HEK293T (cell line): ENCODE results near the gene RAB9B.

ENCODE experiments used
- CTCF ChIA-PET: fragments of 350-600 bp; formaldehyde crosslinking; extraction: SDS; loops from one replicate; lab custom pipeline; 2021; ENCODE audit warnings: antibody characterized with exemption, inconsistent platforms; lab: Yijun Ruan, JAX
- POLR2A ChIA-PET: fragments of 350-600 bp; formaldehyde crosslinking; extraction: SDS; loops from one replicate; lab custom pipeline; 2020; ENCODE audit warnings: antibody characterized with exemption, inconsistent platforms; lab: Yijun Ruan, JAX
- DNase-seq: peaks from one replicate; pipeline ENCODE4 v3.0.0; 2012; ENCODE audit warnings: mixed read lengths; ENCODE audit errors: extremely low spot score
- ARNT ChIP-seq: fragments of 450-650 bp; IDR thresholded peaks from 2 replicates; pipeline ENCODE4 v1.6.1; 2017; ENCODE audit warnings: mild to moderate bottlenecking
- BHLHE40 ChIP-seq: fragments of 450-650 bp; IDR thresholded peaks from 2 replicates; pipeline ENCODE4 v1.6.1; 2016; ENCODE audit warnings: mild to moderate bottlenecking, moderate library complexity, borderline replicate concordance
- CTBP1 ChIP-seq: fragments of 450-650 bp; IDR thresholded peaks from 2 replicates; pipeline ENCODE4 v1.6.1; 2016; ENCODE audit warnings: borderline replicate concordance
- ELF4 ChIP-seq: fragments of 450-650 bp; IDR thresholded peaks from 2 replicates; pipeline ENCODE4 v1.6.1; 2017; ENCODE audit warnings: antibody characterized with exemption
- FOXA1 ChIP-seq: fragments of 450-650 bp; IDR thresholded peaks from 2 replicates; pipeline ENCODE4 v1.6.1; 2016; ENCODE audit warnings: mild to moderate bottlenecking
- FOXK2 ChIP-seq: fragments of 450-650 bp; IDR thresholded peaks from 2 replicates; pipeline ENCODE4 v1.6.1; 2016; ENCODE audit warnings: mild to moderate bottlenecking
- FOXM1 ChIP-seq: fragments of 450-650 bp; IDR thresholded peaks from 2 replicates; pipeline ENCODE4 v1.6.1; 2017; ENCODE audit warnings: mild to moderate bottlenecking, borderline replicate concordance
- HDGF ChIP-seq: fragments of 450-650 bp; IDR thresholded peaks from 2 replicates; pipeline ENCODE4 v1.6.1; 2017; ENCODE audit warnings: antibody characterized with exemption, borderline replicate concordance
- L3MBTL2 ChIP-seq: fragments of 450-650 bp; conservative IDR thresholded peaks from 2 replicates; pipeline ENCODE4 v1.6.1; 2016; ENCODE audit warnings: mild to moderate bottlenecking
- LEF1 ChIP-seq: fragments of 450-650 bp; IDR thresholded peaks from 2 replicates; pipeline ENCODE4 v1.6.1; 2017; ENCODE audit warnings: mild to moderate bottlenecking, borderline replicate concordance
- NFRKB ChIP-seq: fragments of 450-650 bp; IDR thresholded peaks from 2 replicates; pipeline ENCODE4 v1.6.1; 2016; ENCODE audit warnings: mild to moderate bottlenecking, moderate library complexity
- SP1 ChIP-seq: fragments of 450-650 bp; IDR thresholded peaks from 2 replicates; pipeline ENCODE4 v1.6.1; 2017
- SUZ12 ChIP-seq: fragments of 450-650 bp; IDR thresholded peaks from 2 replicates; pipeline ENCODE4 v1.6.1; 2016; ENCODE audit warnings: mild to moderate bottlenecking
- TARDBP ChIP-seq: fragments of 450-650 bp; IDR thresholded peaks from 2 replicates; pipeline ENCODE4 v1.6.1; 2016
- ZNF384 ChIP-seq: fragments of 450-650 bp; IDR thresholded peaks from 2 replicates; pipeline ENCODE4 v1.6.1; 2016
- TF ChIP-seq, protein P1 (sequence below): fragments of 450-650 bp; IDR thresholded peaks from 2 replicates; pipeline ENCODE4 v1.6.1; 2016

RAB9B gene

DNA sequence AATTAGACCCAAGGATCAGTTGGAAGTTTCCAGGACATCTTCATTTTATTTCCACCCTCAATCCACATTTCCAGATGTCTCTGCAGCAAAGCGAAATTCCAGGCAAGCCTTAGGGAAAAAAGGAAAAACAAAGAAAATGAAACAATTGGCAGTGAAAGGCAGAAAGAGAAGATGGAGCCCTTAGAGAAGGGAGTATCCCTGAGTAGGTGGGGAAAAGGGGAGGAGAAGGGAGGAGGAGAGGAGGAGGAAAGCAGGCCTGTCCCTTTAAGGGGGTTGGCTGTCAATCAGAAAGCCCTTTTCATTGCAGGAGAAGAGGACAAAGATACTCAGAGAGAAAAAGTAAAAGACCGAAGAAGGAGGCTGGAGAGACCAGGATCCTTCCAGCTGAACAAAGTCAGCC, 55.5 kb downstream of the RAB9B start, which contains the start of gene PLP1:
Gene PLP1 (plus strand): TSS at position 295 of the 400 bp plus-strand sequence. CDS start 156 bp downstream, outside the sequence.
- ChIA-PET POLR2A (no interaction called here), CTCF (interaction anchor here (0.8 to 1.0 kb wide), 2 partner anchors 9 to 46 kb away, joined by 3 to 4 read pairs; no protein-coding TSS in a partner anchor)
- no peak for TF ChIP-seq L3MBTL2
- TF ChIP-seq ARNT, result no peak
- TF ChIP-seq, protein P1, sequence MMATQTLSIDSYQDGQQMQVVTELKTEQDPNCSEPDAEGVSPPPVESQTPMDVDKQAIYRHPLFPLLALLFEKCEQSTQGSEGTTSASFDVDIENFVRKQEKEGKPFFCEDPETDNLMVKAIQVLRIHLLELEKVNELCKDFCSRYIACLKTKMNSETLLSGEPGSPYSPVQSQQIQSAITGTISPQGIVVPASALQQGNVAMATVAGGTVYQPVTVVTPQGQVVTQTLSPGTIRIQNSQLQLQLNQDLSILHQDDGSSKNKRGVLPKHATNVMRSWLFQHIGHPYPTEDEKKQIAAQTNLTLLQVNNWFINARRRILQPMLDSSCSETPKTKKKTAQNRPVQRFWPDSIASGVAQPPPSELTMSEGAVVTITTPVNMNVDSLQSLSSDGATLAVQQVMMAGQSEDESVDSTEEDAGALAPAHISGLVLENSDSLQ, result peak; percentile 85
- TF ChIP-seq SP1, result no peak
- no peak for TF ChIP-seq SUZ12
- no peak for TF ChIP-seq LEF1
- DNase-seq, result no peak

DNA sequence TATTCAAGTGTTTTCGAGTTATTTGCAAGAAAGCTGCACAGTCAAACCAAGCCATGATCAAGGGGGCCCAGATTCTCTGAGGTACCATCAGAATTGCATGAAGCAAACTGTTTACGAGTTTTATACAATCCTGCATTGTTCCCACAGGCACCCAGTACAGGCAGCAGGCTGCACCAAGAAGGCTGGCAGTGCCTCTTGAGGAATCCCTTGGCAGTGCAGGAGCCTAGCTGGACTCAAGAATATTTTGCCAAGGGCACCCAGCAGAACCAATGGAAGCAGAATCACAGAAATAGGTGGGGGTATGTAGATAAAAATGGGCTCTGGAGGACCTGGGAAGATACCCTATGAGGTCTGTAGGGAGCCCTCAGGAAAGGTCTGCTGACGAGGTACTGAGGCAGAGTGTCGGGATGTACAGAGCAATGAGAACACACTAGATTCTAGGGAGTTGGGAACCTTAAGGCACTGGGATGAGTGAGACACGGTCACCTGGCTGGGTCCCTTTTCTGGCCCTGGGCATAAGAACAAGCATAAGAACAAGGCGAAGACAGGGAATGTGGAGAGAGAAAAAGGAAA, 57.9 kb downstream of the RAB9B start:
- no peak for DNase-seq
- POLR2A ChIA-PET, result no interaction called here
- CTCF ChIA-PET, result interaction anchor here (0.6 to 2.0 kb wide), 7 partner anchors 10 to 144 kb away, joined by 3 to 10 read pairs (median 3); partner anchors contain the start of gene TMEM31
- no peak for TF ChIP-seq L3MBTL2
- no peak for TF ChIP-seq HDGF
- no peak for TF ChIP-seq FOXA1
- no peak for TF ChIP-seq ARNT
- TF ChIP-seq SP1, result no peak
- no peak for TF ChIP-seq SUZ12
- TF ChIP-seq TARDBP, result no peak
- TF ChIP-seq LEF1, result no peak
- TF ChIP-seq ZNF384, result no peak
- TF ChIP-seq ELF4, result no peak
- TF ChIP-seq CTBP1, result no peak
- no peak for TF ChIP-seq BHLHE40
- no peak for TF ChIP-seq FOXM1

DNA sequence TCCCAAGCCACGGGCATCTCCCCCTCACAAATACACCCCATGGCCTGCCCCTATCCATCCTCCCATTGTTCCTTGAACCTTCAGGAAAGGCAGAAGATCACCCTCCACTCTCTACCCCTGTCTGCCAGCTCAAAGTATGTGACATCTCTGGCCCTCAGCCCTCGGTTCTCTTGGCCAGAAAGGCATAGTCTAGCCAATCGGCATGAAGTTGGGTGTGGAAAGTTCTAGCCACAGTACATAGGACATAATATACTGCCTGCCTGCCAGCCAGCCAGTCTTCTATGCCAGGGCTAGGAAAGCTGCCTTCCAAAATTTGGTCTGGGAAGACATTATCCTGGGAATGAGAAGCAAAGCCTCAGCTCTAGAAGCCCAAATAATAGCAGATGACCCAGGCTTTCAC, 58.6 kb downstream of the RAB9B start:
- no peak for TF ChIP-seq ELF4
- no peak for TF ChIP-seq TARDBP
- no peak for TF ChIP-seq ZNF384
- no peak for TF ChIP-seq SP1
- no peak for TF ChIP-seq NFRKB
- TF ChIP-seq SUZ12, result no peak
- TF ChIP-seq HDGF, result no peak
- no peak for TF ChIP-seq CTBP1
- TF ChIP-seq FOXM1, result no peak
- TF ChIP-seq FOXK2, result no peak
- TF ChIP-seq, protein P1, result no peak
- no peak for TF ChIP-seq LEF1
- TF ChIP-seq BHLHE40, result no peak
- TF ChIP-seq L3MBTL2, result no peak
- TF ChIP-seq ARNT, result no peak
- TF ChIP-seq FOXA1, result no peak
- CTCF ChIA-PET, result interaction anchor here (0.6 to 2.0 kb wide), 6 partner anchors 18 to 329 kb away, joined by 3 to 10 read pairs (median 3); partner anchors contain the start of gene TMEM31
- POLR2A ChIA-PET, result no interaction called here

More for the DNA sequence above, 58.6 kb downstream of the RAB9B start:
- no peak for DNase-seq
